DMS53 (cell line): Measurements from ENCODE around the gene MTUS2.
A peak's percentile ranks its signal among the peaks of the same experiment; 100 is the strongest.

Experiments used
- DNase-seq: peaks from one replicate; lab custom pipeline; 2025; lab: John Stamatoyannopoulos, UW

MTUS2 gene

DNA sequence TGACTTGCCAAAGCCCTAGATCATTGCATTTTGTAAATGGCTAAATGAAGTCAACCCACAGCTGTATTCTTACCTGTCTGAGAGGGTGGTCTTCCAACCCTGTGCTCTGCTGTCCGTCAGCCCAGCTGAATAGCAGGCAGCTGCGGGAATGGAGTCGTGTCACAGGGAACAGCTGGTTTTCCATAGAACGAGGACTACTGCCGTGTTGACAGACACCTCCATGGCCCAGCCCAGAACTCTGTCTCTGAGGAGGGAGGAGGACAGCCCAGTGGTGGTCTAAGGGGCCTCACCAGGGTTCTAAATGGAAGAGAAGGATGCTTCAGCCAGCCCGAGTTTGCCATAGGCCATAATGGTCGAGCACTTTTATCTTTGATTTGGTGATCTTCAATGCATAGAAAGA lies 664.7 kb downstream of the MTUS2 start:
- DNase-seq = no peak

DNA sequence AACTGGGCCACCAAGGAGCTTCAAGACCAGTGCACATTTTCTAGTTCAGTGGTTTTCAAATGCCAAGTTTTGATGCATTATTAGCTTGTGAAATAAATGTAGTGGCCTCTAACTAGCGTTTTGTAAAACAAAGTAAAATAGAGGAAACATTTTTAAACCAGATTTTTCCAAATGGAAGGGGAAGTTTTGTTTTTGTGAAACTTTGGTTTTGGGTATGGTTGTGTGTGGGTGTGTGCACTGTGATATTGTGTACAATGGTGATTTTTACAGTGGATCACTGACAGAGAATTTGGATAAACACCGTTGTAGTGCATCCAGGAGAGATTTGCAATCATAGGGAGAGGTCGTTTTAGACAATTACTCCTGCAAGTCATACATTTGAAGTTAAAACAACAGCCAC lies 666.4 kb downstream of the MTUS2 start:
- no peak for DNase-seq

DNA sequence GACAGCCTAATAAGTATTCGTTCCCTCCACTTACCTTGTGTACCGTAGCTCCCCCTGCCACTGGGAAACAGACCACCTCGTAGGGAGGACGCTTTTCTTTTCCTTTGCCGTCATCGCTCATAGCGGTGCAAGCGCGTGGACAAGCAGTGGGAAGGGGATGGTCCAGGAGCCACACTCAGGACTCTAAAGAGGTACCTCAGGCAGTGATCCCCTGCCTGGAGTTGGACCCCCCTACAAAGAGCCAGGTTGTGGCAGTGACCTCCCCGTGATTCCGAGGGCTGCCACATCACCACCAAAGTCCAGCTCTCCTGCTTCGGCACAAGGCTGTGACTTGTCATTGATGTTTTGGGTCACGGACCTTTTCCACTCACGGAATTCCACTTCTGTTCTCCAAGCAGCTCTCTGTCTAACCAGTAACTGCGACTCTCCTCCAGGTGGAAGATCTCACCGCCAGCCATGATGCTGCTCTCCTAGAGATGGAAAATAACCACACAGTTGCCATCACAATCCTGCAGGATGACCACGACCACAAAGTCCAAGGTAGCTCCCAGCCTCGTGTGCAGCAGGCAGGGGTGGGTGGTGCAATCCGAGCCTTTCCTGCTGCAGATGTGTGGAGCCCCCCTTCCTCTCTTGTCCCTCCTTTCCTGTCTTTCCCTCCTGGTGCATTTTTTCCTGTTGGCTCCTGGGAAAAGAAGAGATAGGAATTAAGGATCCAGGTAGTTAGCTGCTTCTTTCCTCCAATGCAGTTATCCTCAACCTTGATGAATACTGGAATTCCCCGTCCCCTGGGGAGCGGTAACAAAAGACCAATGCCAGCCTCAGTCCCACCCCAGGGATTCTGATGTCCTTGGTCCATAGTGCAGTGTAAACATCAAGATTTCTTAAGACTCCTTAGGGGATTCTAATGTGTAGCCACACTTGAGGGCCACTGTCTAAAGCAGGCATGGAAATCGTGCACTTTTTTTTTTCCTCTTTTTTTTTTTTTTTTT lies 667.6 kb downstream of the MTUS2 start:
- no peak for DNase-seq

DNA sequence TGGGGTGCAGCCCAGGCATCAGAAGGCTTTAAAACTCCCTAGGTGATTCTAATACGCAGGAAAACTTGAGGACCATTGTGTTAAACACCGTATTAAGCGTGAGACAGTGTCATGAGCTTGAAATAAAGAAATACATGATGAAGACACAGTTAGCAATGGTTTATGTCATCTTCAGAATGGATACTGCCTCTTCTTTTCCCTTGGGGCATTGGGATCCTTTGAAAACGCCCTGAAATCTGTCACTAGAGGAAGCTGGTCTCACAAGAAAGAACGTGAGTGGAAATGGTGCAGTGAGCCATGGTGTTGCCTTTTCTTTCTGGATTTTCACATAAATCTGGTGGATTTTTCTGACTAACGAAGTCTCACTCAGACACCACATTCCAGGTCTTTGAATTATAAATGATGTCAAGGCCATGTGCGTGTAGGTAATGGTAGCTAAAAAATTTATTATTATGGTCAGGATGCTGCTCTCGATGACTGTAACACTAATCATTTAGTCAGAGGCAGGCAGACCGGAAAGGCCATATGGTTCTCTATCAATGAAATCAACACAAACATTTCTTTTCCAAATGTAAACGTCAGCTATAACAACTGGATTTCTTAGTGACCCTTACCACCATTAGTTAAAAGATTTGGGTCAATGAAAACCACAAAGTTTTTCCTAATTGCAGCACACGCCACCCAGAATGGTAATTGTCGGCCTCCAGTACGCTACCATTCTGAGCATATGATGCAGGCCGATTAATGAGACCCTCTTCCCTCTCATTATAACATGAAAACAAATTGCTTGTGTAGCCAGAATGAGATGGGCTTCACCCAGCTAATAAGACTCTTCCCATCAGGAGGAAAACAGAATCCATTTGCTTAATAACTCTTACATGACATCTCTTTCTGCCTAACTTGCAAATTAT lies 669.8 kb downstream of the MTUS2 start:
- DNase-seq = no peak

DNA sequence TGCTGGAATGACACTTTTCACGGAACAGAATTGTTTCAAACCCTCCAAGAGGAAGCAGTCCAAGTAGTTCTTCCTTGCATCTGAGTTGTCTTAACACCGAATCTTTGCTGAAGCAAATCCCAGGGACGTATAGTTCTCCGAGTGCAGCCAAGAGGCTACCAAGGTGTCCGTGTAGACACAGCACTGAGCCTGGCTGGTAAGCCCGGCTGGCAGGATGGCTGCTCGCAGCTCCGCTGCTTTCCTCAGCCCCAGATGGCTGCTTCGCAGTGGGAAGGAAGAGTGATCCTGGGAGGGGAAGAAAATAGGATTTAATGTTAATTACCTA lies 670.4 kb downstream of the MTUS2 start:
- no peak for DNase-seq

DNA sequence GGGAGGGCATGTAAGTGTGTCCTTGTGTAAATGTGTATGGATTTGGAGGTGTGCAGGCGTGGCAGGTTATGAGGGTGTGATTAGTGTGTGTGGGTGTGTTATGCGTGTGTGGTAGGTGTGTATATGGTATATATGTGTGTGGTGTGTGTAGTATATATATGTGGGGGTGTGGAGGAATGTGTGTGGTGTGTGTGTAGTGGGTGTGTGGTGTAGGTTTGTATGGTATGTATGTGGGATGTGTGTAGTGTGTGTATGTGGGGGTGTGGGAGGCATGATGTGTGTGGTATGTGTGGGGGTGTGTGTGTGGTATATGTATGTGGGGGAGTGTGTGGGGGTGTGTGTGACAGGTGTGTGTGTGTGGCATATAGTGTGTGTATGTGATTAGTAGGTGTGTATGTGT lies 671.1 kb downstream of the MTUS2 start:
- DNase-seq = no peak

DNA sequence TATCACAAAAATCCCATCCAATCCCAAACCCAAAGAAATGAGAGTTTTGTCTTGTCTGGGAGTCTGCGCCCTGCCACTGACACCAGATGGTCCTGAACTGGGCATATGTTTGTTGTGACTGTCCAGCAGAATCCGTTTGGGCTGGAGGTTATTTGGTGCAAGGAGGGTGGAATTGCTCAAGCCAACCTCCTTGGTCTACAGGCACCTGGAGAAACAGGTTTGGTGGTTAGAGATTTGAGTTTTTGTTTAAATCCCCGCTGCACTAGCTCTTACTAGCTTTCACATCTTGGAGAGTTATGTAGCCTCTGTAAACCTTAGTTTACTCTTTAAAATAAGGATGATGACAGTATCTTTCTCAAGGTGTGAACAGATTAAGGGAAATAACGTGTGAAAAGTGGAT lies 673.7 kb downstream of the MTUS2 start:
- DNase-seq = no peak

DNA sequence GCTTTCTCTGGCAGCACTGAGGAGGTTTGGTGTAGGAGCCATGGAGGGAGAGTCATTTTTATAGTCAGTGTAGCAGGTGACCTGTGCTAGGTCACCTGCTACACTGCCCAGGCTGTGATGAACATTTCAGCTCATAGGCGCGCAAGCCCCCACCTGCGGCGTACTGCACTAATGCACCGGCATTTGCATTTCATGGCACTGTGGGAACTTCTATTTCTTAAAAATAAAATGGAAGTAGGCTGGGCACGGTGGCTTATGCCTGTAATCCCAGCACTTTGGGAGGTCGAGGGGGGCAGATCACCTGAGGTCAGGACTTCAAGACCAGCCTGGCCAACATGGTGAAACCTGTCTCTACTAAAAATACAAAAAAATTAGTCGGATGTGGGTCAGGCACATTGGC lies 674.4 kb downstream of the MTUS2 start:
- no peak for DNase-seq

DNA sequence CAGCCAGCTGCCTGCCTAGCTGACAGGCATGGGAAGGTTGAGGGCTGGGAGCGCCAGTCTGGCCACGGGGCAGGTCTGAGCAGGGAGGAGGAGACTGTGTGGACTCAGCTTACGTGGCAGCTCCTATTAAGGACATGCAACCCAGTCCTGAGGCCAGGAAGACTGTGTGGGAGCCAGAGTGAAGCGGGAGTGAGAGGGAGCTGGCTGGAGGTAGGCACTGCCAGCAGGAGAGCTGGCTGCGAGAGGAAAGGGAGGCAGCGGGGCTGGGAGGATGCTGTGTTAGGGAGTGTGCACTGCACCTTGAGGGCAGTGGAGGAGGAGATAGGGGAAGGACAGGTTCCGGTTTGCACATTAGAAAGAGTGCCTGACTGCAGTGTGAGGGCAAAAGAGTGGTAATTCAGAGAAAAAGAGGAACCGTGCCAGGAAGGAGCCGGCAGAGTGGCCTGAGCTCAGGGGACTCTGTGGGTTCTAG lies 676.1 kb downstream of the MTUS2 start:
- DNase-seq = peak; percentile 18

DNA sequence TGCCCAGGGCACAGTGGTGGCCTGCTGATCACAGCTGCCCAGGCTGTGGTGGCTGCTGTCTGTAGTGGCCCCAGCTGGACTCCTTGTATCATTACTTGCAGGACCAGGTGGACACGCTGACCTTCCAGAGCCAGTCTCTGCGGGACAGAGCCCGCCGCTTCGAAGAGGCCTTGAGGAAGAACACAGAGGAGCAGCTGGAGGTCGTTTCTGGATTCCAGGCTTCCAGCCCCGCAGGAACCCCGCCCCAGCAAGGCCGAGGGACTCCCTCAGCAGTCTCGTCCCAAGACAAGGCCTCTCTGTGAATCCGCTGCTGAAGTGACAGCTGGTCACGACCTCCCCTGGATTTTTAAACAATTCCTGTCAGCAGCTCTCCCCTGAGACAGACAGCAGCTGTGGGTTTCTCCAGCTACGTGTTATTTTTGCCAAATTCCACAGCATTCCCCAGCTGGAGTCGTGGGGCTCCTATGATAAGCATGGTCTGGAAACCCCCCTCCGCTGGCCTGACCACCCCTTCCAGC lies 677.1 kb downstream of the MTUS2 start:
- DNase-seq = no peak

DNA sequence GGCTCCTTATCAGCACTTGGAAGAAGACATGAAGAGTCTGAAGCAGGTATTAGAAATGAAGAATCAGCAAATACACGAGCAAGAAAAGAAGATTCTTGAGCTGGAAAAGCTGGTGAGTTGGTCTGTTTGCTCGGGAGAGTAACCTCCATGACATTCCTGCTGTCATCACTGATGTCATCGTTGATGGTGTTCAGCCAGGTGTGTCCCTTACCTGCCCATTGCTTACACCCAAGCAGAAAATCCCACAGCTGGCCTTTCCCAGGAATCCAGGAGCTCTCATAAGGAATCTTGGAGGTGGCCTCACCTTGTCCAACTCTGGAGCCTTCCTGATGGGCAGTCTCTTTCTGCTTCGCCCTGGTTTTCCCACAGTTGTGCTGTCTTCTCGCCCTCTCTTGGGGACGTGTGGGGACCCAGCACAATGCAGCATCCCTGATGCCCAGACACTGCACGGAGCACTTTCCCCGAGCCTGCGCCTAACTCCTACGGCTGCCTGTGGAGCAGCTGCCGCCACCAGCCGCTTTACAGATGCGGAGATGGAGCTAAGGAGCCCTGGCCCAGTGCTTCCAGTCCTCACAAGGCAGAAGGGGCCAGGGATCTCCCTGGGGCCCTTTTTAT lies 678.4 kb downstream of the MTUS2 start:
- peak; percentile 53 for DNase-seq

DNA sequence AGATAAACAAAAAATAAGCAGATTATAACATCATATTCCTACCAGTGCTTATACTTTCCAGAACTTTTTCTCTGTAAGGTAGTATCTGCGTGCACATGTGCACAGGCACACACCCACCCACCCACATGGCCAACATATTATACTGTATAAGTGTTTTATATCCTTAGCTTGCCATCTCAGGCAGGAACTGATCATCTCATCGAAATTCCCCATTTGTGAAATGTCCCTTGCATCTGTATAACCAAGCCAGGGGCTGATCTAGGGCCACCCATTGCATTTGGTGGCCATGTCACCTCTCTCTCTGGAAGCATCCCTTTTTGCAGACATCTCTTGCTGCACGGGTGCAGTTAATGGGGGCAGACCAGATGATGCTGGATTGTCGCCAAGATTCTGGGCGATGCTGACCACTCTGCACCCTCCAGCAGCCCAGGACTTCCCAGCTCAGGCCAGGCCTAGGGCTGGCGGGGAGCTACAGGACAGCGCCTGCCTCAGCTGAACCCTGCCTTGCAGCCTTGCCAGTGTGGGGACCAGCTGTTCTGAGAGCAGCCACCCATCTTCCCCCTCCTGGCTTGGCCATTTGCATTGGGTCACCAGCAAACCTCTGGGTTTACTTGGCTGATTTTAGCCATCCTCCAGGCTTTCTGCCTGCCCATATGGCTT lies 679.5 kb downstream of the MTUS2 start:
- DNase-seq = no peak

DNA sequence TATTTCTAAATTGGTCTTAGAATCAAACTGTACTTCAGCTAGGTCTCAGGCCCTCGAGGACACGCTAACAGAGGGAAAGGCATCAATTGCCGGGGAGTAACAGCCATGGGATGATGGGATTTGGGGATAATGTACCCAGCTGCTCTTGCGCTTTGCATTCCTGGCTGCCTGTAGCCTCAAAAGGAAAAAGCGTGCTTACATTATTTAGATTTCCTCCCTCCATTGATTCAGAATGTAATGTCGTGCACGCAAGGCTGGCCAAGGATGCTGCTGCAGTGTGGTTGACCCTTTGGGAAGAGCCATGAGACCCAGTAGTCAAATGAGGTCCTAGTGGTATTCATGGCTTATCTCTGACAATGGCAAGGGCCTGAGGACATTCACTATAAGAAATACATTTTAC lies 680.2 kb downstream of the MTUS2 start:
- DNase-seq = no peak

DNA sequence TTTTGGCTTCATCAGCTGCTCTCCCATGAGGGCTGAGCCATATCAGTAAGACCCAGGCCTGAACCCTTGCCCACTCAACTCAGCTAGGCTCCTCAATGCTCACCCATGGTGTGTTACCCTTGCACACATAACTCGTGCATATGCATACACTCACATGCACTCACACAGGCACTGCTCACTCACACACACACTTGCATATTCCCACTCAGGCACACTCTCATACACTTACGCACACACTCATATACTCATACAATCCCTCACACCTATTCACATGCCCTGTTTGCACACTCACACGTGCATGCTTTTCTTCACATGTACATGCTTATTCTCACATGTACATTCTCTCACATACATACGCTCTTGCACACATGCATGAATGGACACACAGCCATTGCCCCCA lies 681.5 kb downstream of the MTUS2 start:
- DNase-seq = no peak

DNA sequence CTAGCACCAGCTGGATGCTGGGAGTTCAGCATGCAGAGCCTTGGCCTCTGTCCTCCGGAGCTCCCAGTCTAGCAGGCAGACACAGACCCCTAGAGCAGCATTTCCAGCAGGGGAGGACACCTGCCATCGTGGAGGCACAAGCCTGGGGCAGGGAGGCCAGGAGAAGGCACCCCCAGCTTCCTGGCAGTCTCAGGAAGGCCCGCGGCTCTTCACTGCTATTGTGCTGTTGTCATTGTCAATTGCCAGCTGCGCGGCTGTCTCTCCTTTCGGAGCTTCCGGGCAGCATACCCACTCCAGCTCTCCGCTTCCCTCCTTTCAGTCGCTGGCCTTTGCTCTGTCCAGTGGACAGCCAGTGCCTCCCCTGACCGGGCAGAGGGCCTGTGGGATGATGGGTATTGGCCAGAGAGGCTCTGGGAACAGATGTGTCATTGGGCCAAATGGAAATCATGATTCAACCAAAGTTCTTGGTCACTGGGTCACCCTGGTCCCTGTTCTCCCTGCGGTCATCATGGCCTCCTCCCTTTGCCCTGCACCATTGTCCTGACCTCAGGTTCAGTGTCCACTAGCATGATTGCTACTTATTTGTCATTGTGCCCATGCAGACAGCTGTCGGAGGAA lies 682.4 kb downstream of the MTUS2 start:
- DNase-seq = no peak

DNA sequence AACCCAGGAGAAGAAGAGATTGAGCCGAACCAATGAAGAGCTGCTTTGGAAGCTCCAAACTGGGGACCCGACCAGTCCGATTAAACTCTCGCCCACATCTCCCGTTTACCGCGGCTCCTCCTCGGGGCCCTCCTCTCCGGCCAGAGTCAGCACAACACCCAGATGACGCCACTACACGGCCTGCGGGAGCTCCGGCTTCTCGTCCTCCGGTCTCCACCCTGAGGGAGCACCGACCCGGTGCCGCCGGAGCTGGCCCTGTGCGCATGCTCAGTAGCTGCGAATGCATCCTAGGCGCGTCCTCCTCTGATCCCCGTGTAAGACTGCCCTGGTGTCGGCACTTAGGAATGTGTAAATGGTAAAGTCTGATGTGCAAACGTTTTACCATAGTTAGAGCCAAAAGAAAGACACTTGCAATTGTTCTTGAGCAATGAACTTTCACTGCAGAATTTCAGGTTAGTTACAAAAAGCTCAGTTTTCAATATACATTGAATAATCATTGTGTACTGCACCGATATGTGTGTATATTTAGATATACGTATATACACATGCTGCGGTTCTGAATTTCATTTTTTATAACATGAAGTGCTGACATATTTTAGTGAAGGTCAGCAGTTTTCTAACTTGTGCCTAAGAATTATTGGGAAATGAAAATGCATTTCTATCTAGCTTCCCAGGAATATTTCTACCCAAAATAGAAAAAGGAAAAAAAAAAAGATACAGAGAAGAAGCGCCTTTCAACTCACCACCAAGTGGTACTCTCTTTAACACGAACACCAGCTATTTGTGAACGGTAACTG lies 683.1 kb downstream of the MTUS2 start:
- DNase-seq = peak; percentile 78

DNA sequence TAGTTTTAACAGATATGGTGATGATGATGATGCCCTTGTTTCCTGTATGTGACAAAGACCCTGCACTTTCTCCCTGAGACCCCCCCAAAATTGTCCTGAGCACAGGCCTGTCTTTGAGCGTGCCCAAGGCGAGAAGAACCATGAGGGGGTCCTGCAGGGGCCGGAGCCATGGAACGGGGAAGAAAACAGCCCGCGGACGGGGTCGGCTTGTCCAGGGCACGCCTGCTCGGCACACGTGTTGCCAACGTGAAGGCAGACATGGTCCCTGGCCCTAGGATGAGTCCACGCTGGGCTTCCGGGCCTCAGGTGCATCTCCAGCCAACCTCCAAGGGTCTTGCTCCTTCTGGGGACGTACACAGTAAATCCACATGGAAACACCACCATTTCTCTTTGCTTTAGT lies 684.6 kb downstream of the MTUS2 start:
- DNase-seq = no peak

DNA sequence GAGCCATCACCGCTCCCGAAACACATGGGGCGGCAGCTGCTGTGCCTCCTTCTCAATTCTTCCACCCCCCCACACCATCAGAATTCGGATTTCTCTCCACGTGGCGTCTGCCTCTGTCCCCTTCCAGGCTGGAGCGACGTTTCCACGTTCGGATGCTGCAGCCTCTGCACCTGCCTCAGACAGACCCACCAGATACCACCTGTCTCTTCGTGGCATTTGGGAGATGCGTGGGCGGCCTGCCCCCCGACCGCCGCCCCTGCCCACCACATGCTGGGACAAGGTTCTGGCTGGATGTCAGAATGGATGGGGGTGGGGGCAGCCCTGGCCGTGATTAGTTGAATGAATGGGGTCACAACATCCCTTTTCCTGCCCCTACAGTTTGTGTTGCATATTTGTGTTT lies 685.4 kb downstream of the MTUS2 start:
- no peak for DNase-seq

DNA sequence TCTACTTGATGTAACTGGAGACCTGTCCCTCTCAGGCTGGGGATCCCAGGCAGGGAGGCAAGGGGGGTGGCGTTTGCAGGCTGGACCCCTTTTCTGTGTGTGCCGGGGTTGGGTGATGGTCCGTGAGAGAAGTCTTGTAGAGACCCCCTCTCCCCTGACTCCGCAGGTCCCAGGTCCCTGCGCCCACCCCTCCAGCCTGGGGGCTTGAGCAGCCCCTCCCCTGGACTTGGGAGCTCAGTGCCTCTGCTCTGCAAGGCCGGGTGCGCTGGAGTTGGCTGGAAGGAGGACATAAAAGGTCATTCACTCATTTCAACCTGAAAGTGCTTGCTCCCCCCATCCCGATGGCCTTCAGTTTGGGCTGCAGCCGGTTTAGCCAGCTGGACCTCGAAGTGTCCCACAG lies 685.8 kb downstream of the MTUS2 start:
- DNase-seq = no peak

DNA sequence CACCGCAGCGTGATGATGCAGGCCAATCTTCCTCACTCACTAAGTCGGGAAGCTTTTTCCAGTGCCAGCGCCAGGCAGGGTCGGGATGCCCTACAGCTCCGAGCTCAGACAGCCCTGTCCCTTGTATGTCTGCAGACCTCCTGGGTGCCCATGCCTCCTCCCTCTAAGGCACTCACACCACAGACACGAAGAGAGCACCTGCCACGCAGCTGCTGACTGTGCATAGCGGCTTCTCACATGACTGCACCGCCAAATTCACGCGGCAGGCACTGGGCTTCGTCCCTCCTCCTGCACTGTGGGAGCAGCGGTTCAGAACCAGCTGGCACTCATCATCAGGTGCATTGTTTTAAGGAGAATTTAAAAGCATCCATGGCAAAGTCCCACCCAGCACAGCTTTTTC lies 687.2 kb downstream of the MTUS2 start:
- peak; percentile 68 for DNase-seq
